ENCODE measurements around the gene FAF1.
"Not testable (repeated sequence)": the region's sequence is repeated elsewhere in the genome, so short reads cannot be mapped to it uniquely, and the experiment has no call there.

FAF1 gene

GRCh38 chr1:50901872-50902271 lies 58.2 kb downstream of the FAF1 start:
- no peak for DNase-seq

- no peak for DNase-seq
Observed at GRCh38 chr1:50898773-50899172, 61.3 kb downstream of the FAF1 start.

GRCh38 chr1:50894340-50894739 lies 65.7 kb downstream of the FAF1 start:
- no peak for DNase-seq

GRCh38 chr1:50893466-50893865 lies 66.6 kb downstream of the FAF1 start:
- no peak for DNase-seq

GRCh38 chr1:50887555-50887954 lies 72.5 kb downstream of the FAF1 start:
- not testable (repeated sequence) for DNase-seq

- DNase-seq = no peak
Observed at GRCh38 chr1:50880373-50880772, 79.7 kb downstream of the FAF1 start.

- no peak for DNase-seq
Observed at GRCh38 chr1:50879137-50879536, 80.9 kb downstream of the FAF1 start.

GRCh38 chr1:50878434-50878833 lies 81.6 kb downstream of the FAF1 start:
- no peak for DNase-seq

- peak; percentile 7 to 35 (median 26) for DNase-seq
Observed at GRCh38 chr1:50877641-50878040, 82.4 kb downstream of the FAF1 start.

- DNase-seq = peak; percentile 84 to 87 (median 86)
Observed at GRCh38 chr1:50873458-50874187, 86.4 kb downstream of the FAF1 start.

GRCh38 chr1:50864845-50865244 lies 95.2 kb downstream of the FAF1 start:
- not testable (repeated sequence) for DNase-seq

- no peak for DNase-seq
Observed at GRCh38 chr1:50861772-50862171, 98.3 kb downstream of the FAF1 start.

- DNase-seq = no peak
Observed at GRCh38 chr1:50860702-50861101, 99.4 kb downstream of the FAF1 start.

GRCh38 chr1:50860256-50860655 lies 99.8 kb downstream of the FAF1 start:
- DNase-seq = no peak

GRCh38 chr1:50859657-50860056 lies 100.4 kb downstream of the FAF1 start:
- no peak for DNase-seq

- DNase-seq = no peak
Observed at GRCh38 chr1:50858761-50859160, 101.3 kb downstream of the FAF1 start.

- no peak for DNase-seq
Observed at GRCh38 chr1:50857702-50858101, 102.4 kb downstream of the FAF1 start.

GRCh38 chr1:50853325-50853724 lies 106.7 kb downstream of the FAF1 start:
- no peak for DNase-seq

GRCh38 chr1:50852889-50853288 lies 107.2 kb downstream of the FAF1 start:
- DNase-seq = no peak

- no peak for DNase-seq
Observed at GRCh38 chr1:50851466-50851865, 108.6 kb downstream of the FAF1 start.

- DNase-seq = no peak
Observed at GRCh38 chr1:50851034-50851433, 109.0 kb downstream of the FAF1 start.

- no peak for DNase-seq
Observed at GRCh38 chr1:50847303-50847702, 112.8 kb downstream of the FAF1 start.

- peak in 2 of 3 donors; percentile 8 to 22 for DNase-seq
Observed at GRCh38 chr1:50846224-50846839, 113.7 kb downstream of the FAF1 start.

- no peak for DNase-seq
Observed at GRCh38 chr1:50841791-50842387, 118.2 kb downstream of the FAF1 start.

Data from suppressor macrophage treated with lipopolysaccharide for 1 hour (primary cell).